ENCODE data around the gene DNAH17. TPM values are rescaled to one million over a fixed set of nuclear protein-coding genes. Genes with fewer than 3 reads are reported as not detected.

The DNAH17 gene
- total RNA-seq, 1 donor from 2014 or later = 2.0 TPM

GRCh38 chr17:78492116-78492799, 84.9 kb downstream of the DNAH17 start:
- Histone ChIP-seq H3K27ac (no peak overlapping the region), H3K36me3 (no peaks in the 10 kb centered on the region), H3K4me1 (no peaks in the 10 kb centered on the region), H3K27me3 (no peaks in the 10 kb centered on the region), H3K4me3 (no peak overlapping the region), H3K9me3 (no peaks in the 10 kb centered on the region)
- DNase-seq (ENCODE audit: extremely low spot score in 2 of 2) = no peak
- no peak for TF ChIP-seq POLR2A (IDR thresholded peaks at IDR 0.05)
- TF ChIP-seq, protein P1, sequence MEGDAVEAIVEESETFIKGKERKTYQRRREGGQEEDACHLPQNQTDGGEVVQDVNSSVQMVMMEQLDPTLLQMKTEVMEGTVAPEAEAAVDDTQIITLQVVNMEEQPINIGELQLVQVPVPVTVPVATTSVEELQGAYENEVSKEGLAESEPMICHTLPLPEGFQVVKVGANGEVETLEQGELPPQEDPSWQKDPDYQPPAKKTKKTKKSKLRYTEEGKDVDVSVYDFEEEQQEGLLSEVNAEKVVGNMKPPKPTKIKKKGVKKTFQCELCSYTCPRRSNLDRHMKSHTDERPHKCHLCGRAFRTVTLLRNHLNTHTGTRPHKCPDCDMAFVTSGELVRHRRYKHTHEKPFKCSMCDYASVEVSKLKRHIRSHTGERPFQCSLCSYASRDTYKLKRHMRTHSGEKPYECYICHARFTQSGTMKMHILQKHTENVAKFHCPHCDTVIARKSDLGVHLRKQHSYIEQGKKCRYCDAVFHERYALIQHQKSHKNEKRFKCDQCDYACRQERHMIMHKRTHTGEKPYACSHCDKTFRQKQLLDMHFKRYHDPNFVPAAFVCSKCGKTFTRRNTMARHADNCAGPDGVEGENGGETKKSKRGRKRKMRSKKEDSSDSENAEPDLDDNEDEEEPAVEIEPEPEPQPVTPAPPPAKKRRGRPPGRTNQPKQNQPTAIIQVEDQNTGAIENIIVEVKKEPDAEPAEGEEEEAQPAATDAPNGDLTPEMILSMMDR (IDR thresholded peaks at IDR 0.05) = no peak
- TF ChIP-seq POLR2AphosphoS5 (IDR thresholded peaks at IDR 0.05; ENCODE audit: insufficient read depth in 1 of 2, low read depth in 1 of 2) = no peak
- intact Hi-C loops (cut with DNase I) = no loop called here

- Histone ChIP-seq H3K4me3 (no peak overlapping the region), H3K9me3 (no peaks in the 10 kb centered on the region), H3K27me3 (no peaks in the 10 kb centered on the region), H3K36me3 (no peaks in the 10 kb centered on the region), H3K27ac (no peak overlapping the region), H3K4me1 (no peaks in the 10 kb centered on the region)
- no peak for DNase-seq (ENCODE audit: extremely low spot score in 2 of 2)
- TF ChIP-seq POLR2A (IDR thresholded peaks at IDR 0.05) = no peak
- no peak for TF ChIP-seq POLR2AphosphoS5 (IDR thresholded peaks at IDR 0.05; ENCODE audit: insufficient read depth in 1 of 2, low read depth in 1 of 2)
- TF ChIP-seq, protein P1 (IDR thresholded peaks at IDR 0.05) = no peak
- intact Hi-C loops (cut with DNase I) = no loop called here
Observed at GRCh38 chr17:78491236-78492115, 85.7 kb downstream of the DNAH17 start.

DNA sequence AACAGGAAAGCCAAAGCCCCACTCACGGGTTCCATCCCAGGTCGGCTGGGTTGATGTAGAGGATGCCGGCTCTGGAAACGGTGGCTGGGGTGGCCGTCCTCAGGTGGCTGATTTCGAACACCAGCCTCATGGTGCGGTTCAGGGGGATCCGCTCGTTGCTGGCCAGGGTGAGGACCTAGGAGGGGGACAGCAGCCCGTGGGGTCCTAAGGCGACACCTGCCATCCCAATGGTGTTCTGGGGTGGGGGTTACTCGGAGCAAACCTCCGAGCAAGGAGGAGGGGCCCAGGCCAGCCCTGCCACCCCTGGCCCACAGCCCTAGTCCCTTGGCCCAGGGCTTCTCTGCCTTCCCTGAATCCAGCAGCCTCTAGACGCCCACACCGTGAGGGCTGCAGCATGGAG, 86.5 kb downstream of the DNAH17 start:
- no peaks in the 10 kb centered on the region for H3K27me3 ChIP-seq
- DNase-seq (ENCODE audit: extremely low spot score in 2 of 2) = no peak
- no peaks in the 10 kb centered on the region for H3K9me3 ChIP-seq
- H3K36me3 ChIP-seq = no peaks in the 10 kb centered on the region
- H3K4me3 ChIP-seq = no peak overlapping the region
- intact Hi-C loops (cut with DNase I) = no loop called here
- TF ChIP-seq POLR2AphosphoS5 (IDR thresholded peaks at IDR 0.05; ENCODE audit: insufficient read depth in 1 of 2, low read depth in 1 of 2) (no peak), POLR2A (IDR thresholded peaks at IDR 0.05) (no peak)
- TF ChIP-seq, protein P1 (IDR thresholded peaks at IDR 0.05) = no peak
- no peak overlapping the region for H3K27ac ChIP-seq
- no peaks in the 10 kb centered on the region for H3K4me1 ChIP-seq

GRCh38 chr17:78490156-78490555, 87.0 kb downstream of the DNAH17 start:
- intact Hi-C loops (cut with DNase I) = no loop called here
- DNase-seq (ENCODE audit: extremely low spot score in 2 of 2) = no peak
- Histone ChIP-seq H3K4me1 (no peaks in the 10 kb centered on the region), H3K27ac (no peak overlapping the region), H3K36me3 (no peaks in the 10 kb centered on the region), H3K4me3 (no peak overlapping the region), H3K9me3 (no peaks in the 10 kb centered on the region), H3K27me3 (no peaks in the 10 kb centered on the region)
- TF ChIP-seq POLR2AphosphoS5 (IDR thresholded peaks at IDR 0.05; ENCODE audit: insufficient read depth in 1 of 2, low read depth in 1 of 2) (no peak), POLR2A (IDR thresholded peaks at IDR 0.05) (no peak)
- TF ChIP-seq, protein P1 (IDR thresholded peaks at IDR 0.05) = no peak

Data from vagina (tissue), 2 donors.